Left lobe of liver (tissue), 2 donors: ENCODE results near the gene LRRC41. TPM values are rescaled to one million over a fixed set of nuclear protein-coding genes. Genes with fewer than 3 reads are reported as not detected.
"Not testable (repeated sequence)": the region's sequence is repeated elsewhere in the genome, so short reads cannot be mapped to it uniquely, and the experiment has no call there.

Source experiments
- ATAC-seq: fragments of 200-7000 bp; cut with Tn5 transposase; one replicate; pipeline ENCODE4 v1.9.1; 2020; ENCODE audit warnings: mild to moderate bottlenecking, moderate library complexity
- DNase-seq: peaks from one replicate; pipeline ENCODE4 v3.0.0-alpha.2; 2020; ENCODE audit warnings: low spot score
- total RNA-seq: library from RNA; stranded (reverse); gene quantifications from one replicate; pipeline ENCODE4 v1.2.1, GENCODE V29; 2021
- donor health status: DM: no; HTN: no; CAD: no; lungs with moderate emphysema.
- donor health status: DM: no; HTN: yes; CAD: no.

Gene LRRC41
- 23.1 TPM for total RNA-seq

GRCh38 chr1:46303038-46303871 is at the start of gene LRRC41, which contains the start of gene UQCRH:
LRRC41 (minus strand) TSS chr1:46303616; CDS start chr1:46303322, 294 bp downstream.
UQCRH (plus strand) TSS chr1:46303698; CDS start chr1:46303767, 69 bp downstream.
- ATAC-seq: peak; percentile 89
- peak; percentile 95 for DNase-seq

- no peak for ATAC-seq
- DNase-seq: no peak
These were observed 48.9 kb upstream of the LRRC41 start for GRCh38 chr1:46352363-46352762.

GRCh38 chr1:46345281-46345680 is 41.9 kb upstream of the LRRC41 start:
- no peak for ATAC-seq
- no peak for DNase-seq

GRCh38 chr1:46344481-46344880 is 41.1 kb upstream of the LRRC41 start:
- DNase-seq (no peak), ATAC-seq (no peak)

- DNase-seq: no peak
- ATAC-seq: no peak
These were observed 40.3 kb upstream of the LRRC41 start for GRCh38 chr1:46343705-46344104.

GRCh38 chr1:46343351-46343695 is 39.9 kb upstream of the LRRC41 start:
- ATAC-seq: no peak
- no peak for DNase-seq

- ATAC-seq (no peak), DNase-seq (no peak)
These were observed 39.4 kb upstream of the LRRC41 start for GRCh38 chr1:46342677-46343350.

GRCh38 chr1:46342084-46342656 is 38.8 kb upstream of the LRRC41 start:
- DNase-seq (no peak), ATAC-seq (no peak)

- DNase-seq: peak; percentile 54
- no peak for ATAC-seq
These were observed 38.0 kb upstream of the LRRC41 start for GRCh38 chr1:46341222-46342083.

GRCh38 chr1:46340404-46341221 is 37.2 kb upstream of the LRRC41 start, which contains the start of gene NSUN4:
NSUN4 (plus strand) TSS chr1:46340807; CDS start chr1:46340827, 20 bp downstream.
- DNase-seq: peak; percentile 89
- ATAC-seq: peak; percentile 97

GRCh38 chr1:46337409-46337808 is 34.0 kb upstream of the LRRC41 start:
- not testable (repeated sequence) for ATAC-seq, DNase-seq

GRCh38 chr1:46335081-46335480 is 31.7 kb upstream of the LRRC41 start:
- ATAC-seq (no peak), DNase-seq (no peak)

- ATAC-seq (no peak), DNase-seq (no peak)
These were observed 30.6 kb upstream of the LRRC41 start for GRCh38 chr1:46334030-46334384.

GRCh38 chr1:46333300-46334029 is 30.0 kb upstream of the LRRC41 start:
- peak; percentile 78 for ATAC-seq
- no peak for DNase-seq

GRCh38 chr1:46331786-46332540 is 28.5 kb upstream of the LRRC41 start:
- DNase-seq, ATAC-seq: not testable (repeated sequence)

- not testable (repeated sequence) for DNase-seq, ATAC-seq
These were observed 27.0 kb upstream of the LRRC41 start for GRCh38 chr1:46330381-46330780.

- DNase-seq, ATAC-seq: not testable (repeated sequence)
These were observed 26.4 kb upstream of the LRRC41 start for GRCh38 chr1:46329807-46330206.

GRCh38 chr1:46328182-46328581 is 24.8 kb upstream of the LRRC41 start:
- not testable (repeated sequence) for ATAC-seq, DNase-seq
